ENCODE data around the gene ACY1.

- TF ChIP-seq POLR2AphosphoS5 (IDR thresholded peaks at IDR 0.05; ENCODE audit: borderline replicate concordance, low read depth, low read length) (no peak), EZH2 (IDR thresholded peaks at IDR 0.05) (no peak), FOXP2 (optimal IDR thresholded peaks at IDR 0.05; ENCODE audit: control extremely low read depth, extremely low read length, insufficient read depth) (no peak)
Measured at GRCh38 chr3:51934991-51935885, 48.1 kb upstream of the ACY1 start.

All from SK-N-MC (cell line).